Measurements from ENCODE around the gene CNKSR3.
"Not testable (repeated sequence)": the region's sequence is repeated elsewhere in the genome, so short reads cannot be mapped to it uniquely, and the experiment has no call there.

Gene CNKSR3

GRCh38 chr6:154510144-154510905 lies at the start of gene CNKSR3:
Gene CNKSR3 (minus strand): TSS chr6:154510685. CDS start chr6:154510114, 571 bp downstream.
- no peak for DNase-seq

- no peak for DNase-seq
Observed at GRCh38 chr6:154558984-154559383, 48.5 kb upstream of the CNKSR3 start.

GRCh38 chr6:154558513-154558912 lies 48.0 kb upstream of the CNKSR3 start:
- DNase-seq = no peak

GRCh38 chr6:154555073-154555677 lies 44.7 kb upstream of the CNKSR3 start:
- no peak for DNase-seq

- DNase-seq = no peak
Observed at GRCh38 chr6:154554491-154554890, 44.0 kb upstream of the CNKSR3 start.

GRCh38 chr6:154550779-154551178 lies 40.3 kb upstream of the CNKSR3 start:
- DNase-seq = no peak

GRCh38 chr6:154549179-154549578 lies 38.7 kb upstream of the CNKSR3 start:
- DNase-seq = no peak

- DNase-seq = no peak
Observed at GRCh38 chr6:154548130-154548830, 37.8 kb upstream of the CNKSR3 start.

GRCh38 chr6:154543628-154544027 lies 33.1 kb upstream of the CNKSR3 start:
- no peak for DNase-seq

- no peak for DNase-seq
Observed at GRCh38 chr6:154542747-154543146, 32.3 kb upstream of the CNKSR3 start.

- DNase-seq = not testable (repeated sequence)
Observed at GRCh38 chr6:154541837-154542236, 31.4 kb upstream of the CNKSR3 start.

- no peak for DNase-seq
Observed at GRCh38 chr6:154539593-154540269, 29.2 kb upstream of the CNKSR3 start.

GRCh38 chr6:154538640-154539191 lies 28.2 kb upstream of the CNKSR3 start:
- DNase-seq = no peak

GRCh38 chr6:154537511-154538325 lies 27.2 kb upstream of the CNKSR3 start:
- DNase-seq = no peak

- no peak for DNase-seq
Observed at GRCh38 chr6:154536999-154537398, 26.5 kb upstream of the CNKSR3 start.

GRCh38 chr6:154536255-154536654 lies 25.8 kb upstream of the CNKSR3 start:
- DNase-seq = no peak

- DNase-seq = no peak
Observed at GRCh38 chr6:154535851-154536250, 25.4 kb upstream of the CNKSR3 start.

- no peak for DNase-seq
Observed at GRCh38 chr6:154535147-154535546, 24.7 kb upstream of the CNKSR3 start.

GRCh38 chr6:154534531-154534930 lies 24.0 kb upstream of the CNKSR3 start:
- DNase-seq = no peak

GRCh38 chr6:154532426-154532825 lies 21.9 kb upstream of the CNKSR3 start:
- DNase-seq = no peak

GRCh38 chr6:154529957-154530356 lies 19.5 kb upstream of the CNKSR3 start:
- no peak for DNase-seq

GRCh38 chr6:154528310-154528915 lies 17.9 kb upstream of the CNKSR3 start:
- no peak for DNase-seq

All from activated CD4-positive, CD25-positive, alpha-beta regulatory T cell (primary cell).